GM18507 (cell line): ENCODE data around the gene PSENEN.
"Not testable (repeated sequence)": the region's sequence is repeated elsewhere in the genome, so short reads cannot be mapped to it uniquely, and the experiment has no call there.

ENCODE experiments used
- DNase-seq: peaks from one replicate; pipeline ENCODE4 v3.0.0; 2011; ENCODE audit warnings: low read depth; ENCODE audit not compliant: insufficient read length; ENCODE audit errors: extremely low spot score
- FAIRE-seq: peaks from 2 replicates; lab custom pipeline; 2011; peaks lifted over from hg19 to GRCh38; lab: Jason Lieb, UNC

Gene PSENEN

GRCh38 chr19:35764432-35765315 is 19.2 kb downstream of the PSENEN start:
- DNase-seq = no peak
- FAIRE-seq = no peak

GRCh38 chr19:35766571-35767104 is 21.2 kb downstream of the PSENEN start:
- FAIRE-seq (no peak), DNase-seq (no peak)

GRCh38 chr19:35767288-35768081 is 22.0 kb downstream of the PSENEN start:
- DNase-seq = no peak
- FAIRE-seq = no peak

GRCh38 chr19:35768082-35768421 is 22.6 kb downstream of the PSENEN start:
- DNase-seq (no peak), FAIRE-seq (no peak)

GRCh38 chr19:35772362-35772761 is 26.9 kb downstream of the PSENEN start:
- not testable (repeated sequence) for DNase-seq, FAIRE-seq

- no peak for DNase-seq
- no peak for FAIRE-seq
Observed at GRCh38 chr19:35773020-35773806, 27.8 kb downstream of the PSENEN start.

- no peak for DNase-seq
- FAIRE-seq = no peak
Observed at GRCh38 chr19:35774274-35775045, 29.0 kb downstream of the PSENEN start.

- FAIRE-seq (no peak), DNase-seq (no peak)
Observed at GRCh38 chr19:35775046-35775297, 29.5 kb downstream of the PSENEN start.

- DNase-seq = peak; percentile 97
- FAIRE-seq = peak; percentile 99
Observed at GRCh38 chr19:35775298-35776101, 30.0 kb downstream of the PSENEN start, which contains the start of gene ARHGAP33. Gene ARHGAP33 (plus strand): TSS chr19:35775564. CDS start chr19:35775659, 95 bp downstream.

- FAIRE-seq = no peak
- no peak for DNase-seq
Observed at GRCh38 chr19:35776102-35776788, 30.8 kb downstream of the PSENEN start.

- FAIRE-seq (no peak), DNase-seq (no peak)
Observed at GRCh38 chr19:35777086-35777841, 31.8 kb downstream of the PSENEN start.

GRCh38 chr19:35777961-35778360 is 32.5 kb downstream of the PSENEN start:
- DNase-seq (no peak), FAIRE-seq (no peak)

- FAIRE-seq (no peak), DNase-seq (no peak)
Observed at GRCh38 chr19:35779033-35779432, 33.6 kb downstream of the PSENEN start.

GRCh38 chr19:35780058-35780457 is 34.6 kb downstream of the PSENEN start:
- FAIRE-seq (no peak), DNase-seq (no peak)

- DNase-seq (no peak), FAIRE-seq (no peak)
Observed at GRCh38 chr19:35780717-35781116, 35.3 kb downstream of the PSENEN start.

GRCh38 chr19:35781650-35782049 is 36.2 kb downstream of the PSENEN start:
- FAIRE-seq = no peak

GRCh38 chr19:35782589-35782988 is 37.1 kb downstream of the PSENEN start:
- no peak for DNase-seq
- no peak for FAIRE-seq

More at GRCh38 chr19:35781650-35782049, 36.2 kb downstream of the PSENEN start:
- no peak for DNase-seq
